GM12878 (cell line): ENCODE data around the gene PUS3.

ENCODE experiments used
- GATAD2B ChIP-seq: fragments of 450-650 bp; conservative IDR thresholded peaks from 2 replicates; pipeline ENCODE4 v1.6.1; 2017; ENCODE audit warnings: low read depth, mild to moderate bottlenecking, moderate library complexity
- JUND ChIP-seq: IDR thresholded peaks from 2 replicates; pipeline ENCODE4 v1.6.1; 2012; ENCODE audit warnings: low read depth, mild to moderate bottlenecking, low read length, improper control_type of control experiment, moderate library complexity
- MEF2A ChIP-seq: IDR thresholded peaks from 2 replicates; pipeline ENCODE4 v1.6.1; 2011; ENCODE audit warnings: low read depth, mild to moderate bottlenecking, low read length, moderate library complexity; ENCODE audit not compliant: insufficient read depth
- NFIC ChIP-seq: IDR thresholded peaks from 2 replicates; pipeline ENCODE4 v1.6.1; 2012; ENCODE audit warnings: low read depth, mild to moderate bottlenecking, inconsistent platforms, low read length, moderate library complexity
- SIN3A ChIP-seq: IDR thresholded peaks from 2 replicates; pipeline ENCODE4 v1.6.1; 2012; ENCODE audit warnings: low read depth, low read length, improper control_type of control experiment
- TAF1 ChIP-seq: IDR thresholded peaks from 2 replicates; pipeline ENCODE4 v1.6.1; 2011; ENCODE audit warnings: mild to moderate bottlenecking, low read depth, low read length, borderline replicate concordance
- TF ChIP-seq, protein P1 (sequence below), 3 experiments: IDR thresholded peaks in 2 of 3; conservative IDR thresholded peaks in 1 of 3; 2 replicates each; pipeline ENCODE4 v1.5.1; 2011; ENCODE audit warnings: low read depth in 3 of 3, low read length in 3 of 3, mild to moderate bottlenecking in 3 of 3, control low read depth in 2 of 3, moderate library complexity in 2 of 3, inconsistent platforms in 1 of 3, mixed read lengths in 1 of 3; ENCODE audit not compliant: control insufficient read depth in 2 of 3, insufficient read depth in 1 of 3; ENCODE audit errors: extremely low read depth in 1 of 3
- TF ChIP-seq, protein P2 (sequence below): fragments of 450-650 bp; IDR thresholded peaks from 2 replicates; pipeline ENCODE4 v1.6.1; 2016; ENCODE audit warnings: mild to moderate bottlenecking

DNA sequence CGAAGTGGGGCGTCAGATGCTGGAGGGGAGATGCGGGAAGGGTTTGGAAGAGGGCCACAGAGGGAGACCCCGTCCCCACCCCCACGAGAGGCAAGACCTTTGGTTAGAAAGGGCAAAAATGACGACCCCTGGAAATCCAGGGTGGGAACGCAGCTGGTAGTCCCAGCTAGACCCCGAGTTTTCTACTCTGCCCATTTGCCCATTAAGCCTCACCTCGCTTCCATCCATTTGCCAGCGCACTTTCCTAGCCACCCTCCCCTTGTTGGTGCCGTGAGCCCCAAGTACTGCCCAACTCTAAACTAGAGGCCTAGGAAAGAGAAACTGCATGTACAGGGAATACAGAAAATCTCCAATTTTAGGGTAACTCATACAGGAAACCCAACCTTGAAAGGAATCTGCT lies 1.7 kb upstream of the PUS3 start:
- TF ChIP-seq, protein P1, sequence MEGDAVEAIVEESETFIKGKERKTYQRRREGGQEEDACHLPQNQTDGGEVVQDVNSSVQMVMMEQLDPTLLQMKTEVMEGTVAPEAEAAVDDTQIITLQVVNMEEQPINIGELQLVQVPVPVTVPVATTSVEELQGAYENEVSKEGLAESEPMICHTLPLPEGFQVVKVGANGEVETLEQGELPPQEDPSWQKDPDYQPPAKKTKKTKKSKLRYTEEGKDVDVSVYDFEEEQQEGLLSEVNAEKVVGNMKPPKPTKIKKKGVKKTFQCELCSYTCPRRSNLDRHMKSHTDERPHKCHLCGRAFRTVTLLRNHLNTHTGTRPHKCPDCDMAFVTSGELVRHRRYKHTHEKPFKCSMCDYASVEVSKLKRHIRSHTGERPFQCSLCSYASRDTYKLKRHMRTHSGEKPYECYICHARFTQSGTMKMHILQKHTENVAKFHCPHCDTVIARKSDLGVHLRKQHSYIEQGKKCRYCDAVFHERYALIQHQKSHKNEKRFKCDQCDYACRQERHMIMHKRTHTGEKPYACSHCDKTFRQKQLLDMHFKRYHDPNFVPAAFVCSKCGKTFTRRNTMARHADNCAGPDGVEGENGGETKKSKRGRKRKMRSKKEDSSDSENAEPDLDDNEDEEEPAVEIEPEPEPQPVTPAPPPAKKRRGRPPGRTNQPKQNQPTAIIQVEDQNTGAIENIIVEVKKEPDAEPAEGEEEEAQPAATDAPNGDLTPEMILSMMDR (IDR thresholded peaks at IDR 0.05 in 2 of 3, conservative IDR thresholded peaks at IDR 0.05 in 1 of 3; ENCODE audit: control insufficient read depth in 2 of 3, extremely low read depth in 1 of 3, insufficient read depth in 1 of 3, low read depth in 3 of 3, low read length in 3 of 3): no peak
- TF ChIP-seq JUND (no peak), NFIC (no peak), TAF1 (no peak), GATAD2B (no peak), SIN3A (no peak), MEF2A (no peak)
- TF ChIP-seq, protein P2, sequence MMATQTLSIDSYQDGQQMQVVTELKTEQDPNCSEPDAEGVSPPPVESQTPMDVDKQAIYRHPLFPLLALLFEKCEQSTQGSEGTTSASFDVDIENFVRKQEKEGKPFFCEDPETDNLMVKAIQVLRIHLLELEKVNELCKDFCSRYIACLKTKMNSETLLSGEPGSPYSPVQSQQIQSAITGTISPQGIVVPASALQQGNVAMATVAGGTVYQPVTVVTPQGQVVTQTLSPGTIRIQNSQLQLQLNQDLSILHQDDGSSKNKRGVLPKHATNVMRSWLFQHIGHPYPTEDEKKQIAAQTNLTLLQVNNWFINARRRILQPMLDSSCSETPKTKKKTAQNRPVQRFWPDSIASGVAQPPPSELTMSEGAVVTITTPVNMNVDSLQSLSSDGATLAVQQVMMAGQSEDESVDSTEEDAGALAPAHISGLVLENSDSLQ: no peak
